Liver (tissue), 3 donors: ENCODE data around the gene EYA3.

Experiments
- CTCF ChIP-seq: fragments of 150-350 bp; IDR thresholded peaks from 2 replicates; pipeline ENCODE4 v1.5.1; 2017; ENCODE audit warnings: improper control_type of control experiment, low read depth, low read length; ENCODE audit not compliant: missing input control
- EGR1 ChIP-seq, 2 donors: IDR thresholded peaks; 2 replicates each; pipeline ENCODE4 v1.6.1; 2016 to 2018; ENCODE audit warnings: antibody characterized with exemption in 2 of 2, low read depth in 2 of 2
- FOXA1 ChIP-seq: IDR thresholded peaks from 2 replicates; pipeline ENCODE4 v1.6.1; 2016; ENCODE audit warnings: antibody characterized with exemption
- GABPA ChIP-seq, 2 donors: IDR thresholded peaks in 1 of 2; conservative IDR thresholded peaks in 1 of 2; 2 replicates each; pipeline ENCODE4 v1.6.1; 2016; ENCODE audit warnings: antibody characterized with exemption in 2 of 2, mild to moderate bottlenecking in 1 of 2, moderate library complexity in 1 of 2
- MAX ChIP-seq: IDR thresholded peaks from 2 replicates; pipeline ENCODE4 v1.6.1; 2016; ENCODE audit warnings: antibody characterized with exemption
- REST ChIP-seq: IDR thresholded peaks from 2 replicates; pipeline ENCODE4 v1.6.1; 2016; ENCODE audit warnings: antibody characterized with exemption, mild to moderate bottlenecking
- RXRA ChIP-seq, 2 donors: IDR thresholded peaks; 2 replicates each; pipeline ENCODE4 v1.6.1; 2017 to 2018; ENCODE audit warnings: antibody characterized with exemption in 2 of 2, mild to moderate bottlenecking in 1 of 2
- TAF1 ChIP-seq: conservative IDR thresholded peaks from 2 replicates; pipeline ENCODE4 v1.6.1; 2016; ENCODE audit warnings: antibody characterized with exemption, mild to moderate bottlenecking
- YY1 ChIP-seq: IDR thresholded peaks from 2 replicates; pipeline ENCODE4 v1.6.1; 2016; ENCODE audit warnings: antibody characterized with exemption, mild to moderate bottlenecking
- donor health status: healthy.
- donor health status: healthy.

- TF ChIP-seq RXRA (IDR thresholded peaks at IDR 0.05) (no peak), CTCF (no peak), EGR1 (IDR thresholded peaks at IDR 0.05; ENCODE audit: low read depth in 2 of 2) (no peak), TAF1 (no peak), FOXA1 (no peak), MAX (no peak), GABPA (IDR thresholded peaks at IDR 0.05 in 1 of 2, conservative IDR thresholded peaks at IDR 0.05 in 1 of 2) (no peak), REST (no peak), YY1 (no peak)
Observed at GRCh38 chr1:27935721-27936120, 152.7 kb downstream of the EYA3 start.
